H1 (cell line): ENCODE data around the gene WNT2. TPM values are rescaled to one million over a fixed set of nuclear protein-coding genes. Genes with fewer than 3 reads are reported as not detected.

ENCODE experiments used
- CTCF ChIA-PET: fragments of 300-600 bp; sonication (Branson Sonifier 250); formaldehyde crosslinking; loops from one replicate; lab custom pipeline; 2021; ENCODE audit not compliant: partially characterized antibody; lab: Charles Lee
- POLR2A ChIA-PET: fragments of 300-600 bp; sonication (Branson Sonifier 250); formaldehyde crosslinking; loops from one replicate; lab custom pipeline; 2021; ENCODE audit warnings: inconsistent platforms; ENCODE audit not compliant: partially characterized antibody; lab: Charles Lee
- DNase-seq, 2 experiments: peaks; one replicate each; pipeline versions ENCODE4 v3.0.0 to v3.0.0-alpha.2; 2010 to 2022; ENCODE audit warnings: low spot score in 2 of 2, low read depth in 1 of 2, mixed read lengths in 1 of 2
- FAIRE-seq: peaks from 2 replicates; lab custom pipeline; 2011; peaks lifted over from hg19 to GRCh38; lab: Jason Lieb, UNC
- H2AFZ ChIP-seq: 2 replicates; pipeline ENCODE4 v1.8.1; 2012; ENCODE audit warnings: low read length, inconsistent platforms
- H2AK5ac ChIP-seq: 2 replicates; pipeline ENCODE4 v1.6.1; 2013; ENCODE audit warnings: low read depth, low read length
- H2BK120ac ChIP-seq: replicated peaks from 2 replicates; pipeline ENCODE3; 2013; ENCODE audit warnings: low read depth, low read length, inconsistent platforms
- H2BK12ac ChIP-seq: 2 replicates; pipeline ENCODE4 v1.6.1; 2013; ENCODE audit warnings: low read depth, low read length
- H2BK15ac ChIP-seq: 2 replicates; pipeline ENCODE4 v1.6.1; 2013; ENCODE audit warnings: low read length
- H2BK20ac ChIP-seq: 2 replicates; pipeline ENCODE4 v1.6.1; 2013; ENCODE audit warnings: low read length
- H2BK5ac ChIP-seq: 2 replicates; pipeline ENCODE4 v1.6.1; 2013; ENCODE audit warnings: low read depth, low read length
- H3K14ac ChIP-seq: 2 replicates; pipeline ENCODE4 v1.6.1; 2013; ENCODE audit warnings: inconsistent platforms; ENCODE audit not compliant: insufficient read length
- H3K18ac ChIP-seq: 2 replicates; pipeline ENCODE4 v1.6.1; 2013; ENCODE audit warnings: low read length; ENCODE audit errors: extremely low read depth
- H3K23ac ChIP-seq: 2 replicates; pipeline ENCODE4 v1.6.1; 2013; ENCODE audit warnings: inconsistent platforms; ENCODE audit not compliant: insufficient read length
- H3K23me2 ChIP-seq: 2 replicates; pipeline ENCODE4 v1.6.1; 2013; ENCODE audit warnings: low read depth, low read length
- H3K27ac ChIP-seq: 2 replicates; pipeline ENCODE4 v1.6.1; 2011; ENCODE audit warnings: low read depth, low read length, inconsistent platforms
- H3K27me3 ChIP-seq, 4 experiments: replicated peaks in 1 of 4; 1 replicate in 1 of 4; 2 replicates in 3 of 4; pipeline versions ENCODE4 v1.6.1 to v1.8.1; 2011 to 2013; ENCODE audit warnings: low read length in 3 of 4, mild to moderate bottlenecking in 3 of 4, inconsistent platforms in 2 of 4, mixed read lengths in 2 of 4, moderate library complexity in 1 of 4; ENCODE audit not compliant: control insufficient read depth in 3 of 4, insufficient read depth in 3 of 4; ENCODE audit errors: extremely low read depth in 1 of 4
- H3K36me3 ChIP-seq, 4 experiments: 2 replicates each; pipeline versions ENCODE4 v1.6.1 to v1.8.1; 2011 to 2013; ENCODE audit warnings: mild to moderate bottlenecking in 4 of 4, low read length in 3 of 4, moderate library complexity in 2 of 4, control low read depth in 1 of 4, inconsistent platforms in 1 of 4; ENCODE audit not compliant: insufficient read depth in 4 of 4, control insufficient read depth in 2 of 4
- H3K4ac ChIP-seq: replicated peaks from 2 replicates; pipeline ENCODE3; 2013; ENCODE audit warnings: low read length, low read depth, mixed read lengths, inconsistent platforms; ENCODE audit not compliant: insufficient read length
- H3K4me1 ChIP-seq, 4 experiments: replicated peaks in 1 of 4; 1 replicate in 1 of 4; 2 replicates in 3 of 4; pipeline versions ENCODE4 v1.6.1 to v1.8.1; 2011 to 2013; ENCODE audit warnings: low read length in 3 of 4, inconsistent platforms in 2 of 4, mixed read lengths in 1 of 4; ENCODE audit not compliant: insufficient read depth in 4 of 4, control insufficient read depth in 3 of 4
- H3K4me2 ChIP-seq, 2 experiments: 2 replicates each; pipeline versions ENCODE4 v1.6.1 to v1.8.1; 2011 to 2013; ENCODE audit warnings: low read depth in 2 of 2, low read length in 2 of 2, control low read depth in 1 of 2, inconsistent platforms in 1 of 2, mild to moderate bottlenecking in 1 of 2; ENCODE audit not compliant: insufficient read depth in 1 of 2
- H3K4me3 ChIP-seq, 4 experiments: fragments of 200-600, 300-600 bp in 1 of 4; sonication (generic), shearing (Covaris generic), sonication (Bioruptor Twin) in 1 of 4; 2 replicates each; pipeline versions ENCODE4 v1.5.1 to v1.8.1; 2011 to 2016; ENCODE audit warnings: low read length in 4 of 4, low read depth in 3 of 4, control low read depth in 2 of 4, inconsistent platforms in 2 of 4, mild to moderate bottlenecking in 2 of 4, mixed read lengths in 1 of 4, moderate library complexity in 1 of 4; ENCODE audit not compliant: insufficient read depth in 2 of 4; ENCODE audit errors: extremely low read depth in 1 of 4
- H3K56ac ChIP-seq: replicated peaks from 2 replicates; pipeline ENCODE3; 2013; ENCODE audit warnings: low read depth, mild to moderate bottlenecking, mixed read lengths, low read length, inconsistent platforms; ENCODE audit not compliant: insufficient read length
- H3K79me1 ChIP-seq: 2 replicates; pipeline ENCODE4 v1.6.1; 2013; ENCODE audit warnings: low read depth, low read length, control low read depth
- H3K79me2 ChIP-seq, 2 experiments: 2 replicates each; pipeline versions ENCODE4 v1.6.1 to v1.8.1; 2012 to 2013; ENCODE audit warnings: low read length in 2 of 2, mild to moderate bottlenecking in 2 of 2, inconsistent platforms in 1 of 2; ENCODE audit not compliant: insufficient read depth in 2 of 2, control insufficient read depth in 1 of 2
- H3K9ac ChIP-seq, 4 experiments: replicated peaks in 1 of 4; 1 replicate in 1 of 4; 2 replicates in 3 of 4; pipeline versions ENCODE4 v1.6.1 to v1.8.1; 2011 to 2013; ENCODE audit warnings: low read depth in 3 of 4, low read length in 3 of 4, control low read depth in 2 of 4, mild to moderate bottlenecking in 2 of 4, moderate library complexity in 2 of 4, inconsistent platforms in 1 of 4; ENCODE audit errors: extremely low read depth in 1 of 4
- H3K9me3 ChIP-seq, 2 experiments: 2 replicates each; pipeline versions ENCODE4 v1.6.1 to v1.8.1; 2012 to 2013; ENCODE audit warnings: mild to moderate bottlenecking in 2 of 2, moderate library complexity in 2 of 2, control low read depth in 1 of 2, inconsistent platforms in 1 of 2, low read depth in 1 of 2, low read length in 1 of 2, mixed read lengths in 1 of 2; ENCODE audit not compliant: insufficient read depth in 2 of 2
- H4K20me1 ChIP-seq, 2 experiments: replicated peaks in 1 of 2; 2 replicates each; pipeline versions ENCODE3 to v1.8.1; 2011 to 2013; ENCODE audit warnings: inconsistent platforms in 2 of 2, low read length in 2 of 2, mild to moderate bottlenecking in 1 of 2; ENCODE audit not compliant: insufficient read depth in 2 of 2, control insufficient read depth in 1 of 2
- H4K5ac ChIP-seq: 2 replicates; pipeline ENCODE4 v1.6.1; 2013; ENCODE audit warnings: low read length, low read depth, mixed read lengths, inconsistent platforms; ENCODE audit not compliant: insufficient read length
- H4K8ac ChIP-seq: 2 replicates; pipeline ENCODE4 v1.8.0; 2013; ENCODE audit warnings: mild to moderate bottlenecking, moderate library complexity, low read length, inconsistent platforms; ENCODE audit not compliant: insufficient read depth; ENCODE audit errors: extremely low read depth
- H4K91ac ChIP-seq: replicated peaks from 2 replicates; pipeline ENCODE3; 2013; ENCODE audit warnings: low read length, mixed read lengths, inconsistent platforms; ENCODE audit not compliant: insufficient read length
- ATF3 ChIP-seq: IDR thresholded peaks from 2 replicates; pipeline ENCODE4 v1.6.1; 2011; ENCODE audit warnings: low read depth, mild to moderate bottlenecking, low read length; ENCODE audit not compliant: insufficient read depth
- FOSL1 ChIP-seq: IDR thresholded peaks from 2 replicates; pipeline ENCODE4 v1.6.1; 2011; ENCODE audit warnings: mild to moderate bottlenecking, low read depth, low read length, moderate library complexity; ENCODE audit not compliant: insufficient read depth
- KDM5A ChIP-seq: fragments of 200-600 bp; IDR thresholded peaks from 2 replicates; pipeline ENCODE4 v1.7.1; 2012; ENCODE audit warnings: mild to moderate bottlenecking, low read length, inconsistent platforms, mixed read lengths
- MAFK ChIP-seq: IDR thresholded peaks from 2 replicates; pipeline ENCODE4 v1.6.1; 2012; ENCODE audit warnings: low read depth, mild to moderate bottlenecking, improper control_type of control experiment, low read length
- NANOG ChIP-seq: IDR thresholded peaks from 2 replicates; pipeline ENCODE4 v1.6.1; 2011; ENCODE audit warnings: low read length, low read depth, mild to moderate bottlenecking, inconsistent platforms; ENCODE audit not compliant: insufficient read depth, poor library complexity, severe bottlenecking
- RBBP5 ChIP-seq: IDR thresholded peaks from 2 replicates; pipeline ENCODE4 v1.7.1; 2012; ENCODE audit warnings: low read depth, mild to moderate bottlenecking, inconsistent platforms, low read length, moderate library complexity, borderline replicate concordance
- SP2 ChIP-seq: IDR thresholded peaks from 2 replicates; pipeline ENCODE4 v1.6.1; 2012; ENCODE audit warnings: mild to moderate bottlenecking, low read length, inconsistent platforms
- SP4 ChIP-seq: IDR thresholded peaks from 2 replicates; pipeline ENCODE4 v1.6.1; 2012; ENCODE audit warnings: low read length, inconsistent platforms
- WGBS, 2 experiments: shearing (Covaris generic) in 1 of 2; methylation state at CpG; one replicate each; pipeline versions ENCODE4 v1.1.6 to v1.1.7; 2013 to 2015; ENCODE audit warnings: low lambda C conversion rate in 2 of 2, mixed read lengths in 2 of 2, inconsistent platforms in 1 of 2, low coverage in 1 of 2, missing lambda C conversion rate in 1 of 2; ENCODE audit not compliant: insufficient replicate concordance in 2 of 2, insufficient coverage in 1 of 2, insufficient read length in 1 of 2; ENCODE audit errors: extremely low coverage in 1 of 2, missing lambda C conversion rate in 1 of 2; 5-methylcytosine and 5-hydroxymethylcytosine counted together
- polyA plus RNA-seq, 7 experiments: library from polyadenylated mRNA; depleted of rRNA in 3 of 7; stranded (reverse) in 5 of 7; unstranded in 2 of 7; fragments of >200 nt in 5 of 7; fragments of 200-250 nt in 2 of 7; gene quantifications; 1 replicate in 5 of 7; 2 replicates in 1 of 7; 4 replicates in 1 of 7; pipeline versions ENCODE4 v1.2.1 to v1.2.3, GENCODE V29; 2011 to 2013; ENCODE audit warnings: missing spikeins in 2 of 7, mixed read lengths in 2 of 7
- total RNA-seq: library from RNA; stranded (reverse); fragmentation: NEBNext Ultra II Directional; extraction: Animal tissue kit (Norgen Biotek cat#: 25700); gene quantifications from 2 replicates; pipeline ENCODE4 v1.2.1, GENCODE V29; 2021

Gene WNT2
- total and polyA plus RNA-seq, 2 of the 8 experiments (the other 6 are each of a cell fraction or from before 2014, with no cell fraction given): not detected

- H3K18ac ChIP-seq: no peak overlapping the region
- no peak overlapping the region for H4K91ac ChIP-seq
- H2AK5ac ChIP-seq: no peak overlapping the region
- no peaks in the 10 kb centered on the region for H3K23me2 ChIP-seq
- no peak overlapping the region for H3K14ac ChIP-seq
- no peak overlapping the region for H2BK20ac ChIP-seq
- H4K5ac ChIP-seq: no peak overlapping the region
- no peak overlapping the region for H2BK5ac ChIP-seq
- H2BK12ac ChIP-seq: no peak overlapping the region
- DNase-seq: no peak
- no peak overlapping the region for H3K4me3 ChIP-seq
- no peak overlapping the region for H3K56ac ChIP-seq
- WGBS, 2 experiments: 95% methylated on average over 3 of the region's 3 CpGs; no CpG with 5 or more reads in 1 of the 2 experiments
- no peaks in the 10 kb centered on the region for H3K4me1 ChIP-seq
- no peak overlapping the region for H4K8ac ChIP-seq
- H3K23ac ChIP-seq: no peak overlapping the region
- H3K79me2 ChIP-seq: no peaks in the 10 kb centered on the region
- no peaks in the 10 kb centered on the region for H4K20me1 ChIP-seq
- no peak for FAIRE-seq
- ChIA-PET POLR2A (no interaction called here), CTCF (no interaction called here)
- no peaks in the 10 kb centered on the region for H3K9me3 ChIP-seq
- no peaks in the 10 kb centered on the region for H3K79me1 ChIP-seq
- no peak overlapping the region for H3K9ac ChIP-seq
- no peak overlapping the region for H3K4me2 ChIP-seq
- no peak overlapping the region for H2BK120ac ChIP-seq
- H2BK15ac ChIP-seq: no peak overlapping the region
- H3K4ac ChIP-seq: no peak overlapping the region
- H3K36me3 ChIP-seq: no peaks in the 10 kb centered on the region
- no peak overlapping the region for H3K27ac ChIP-seq
- H3K27me3 ChIP-seq: no peaks in the 10 kb centered on the region
- TF ChIP-seq KDM5A: no peak
- no peak for TF ChIP-seq FOSL1
- TF ChIP-seq NANOG: no peak
- no peak for TF ChIP-seq SP4
- no peak for TF ChIP-seq SP2
- no peak for TF ChIP-seq MAFK
- no peak for TF ChIP-seq ATF3
- no peak for TF ChIP-seq RBBP5
- no peak overlapping the region for H2AFZ ChIP-seq
Measured at GRCh38 chr7:117271566-117271965, 51.3 kb downstream of the WNT2 start.
